Activated CD4-positive, CD25-positive, alpha-beta regulatory T cell treated with anti-CD3 and anti-CD28 coated beads, Interleukin-2, amount 50 U/mL, for 16 hours (primary cell): Measurements from ENCODE around the gene SMIM3.

Source experiments
- DNase-seq: peaks from one replicate; pipeline ENCODE4 v3.0.0-alpha.2; 2020; ENCODE audit warnings: low read depth, low spot score

SMIM3 gene

GRCh38 chr5:150765011-150765798, 13.4 kb upstream of the SMIM3 start:
- no peak for DNase-seq

GRCh38 chr5:150765799-150766169, 12.8 kb upstream of the SMIM3 start:
- no peak for DNase-seq

GRCh38 chr5:150766251-150766650, 12.3 kb upstream of the SMIM3 start:
- DNase-seq: no peak

- no peak for DNase-seq
Measured at GRCh38 chr5:150771034-150771795, 7.3 kb upstream of the SMIM3 start.

- DNase-seq: no peak
Measured at GRCh38 chr5:150774145-150774544, 4.4 kb upstream of the SMIM3 start.

- DNase-seq: no peak
Measured at GRCh38 chr5:150777685-150778084, 872 bp upstream of the SMIM3 start.

GRCh38 chr5:150778088-150778516, 455 bp upstream of the SMIM3 start:
- no peak for DNase-seq

GRCh38 chr5:150779397-150780186, 1.0 kb downstream of the SMIM3 start:
- no peak for DNase-seq

GRCh38 chr5:150780187-150780692, 1.7 kb downstream of the SMIM3 start:
- DNase-seq: no peak

- no peak for DNase-seq
Measured at GRCh38 chr5:150780816-150781221, 2.3 kb downstream of the SMIM3 start.

- no peak for DNase-seq
Measured at GRCh38 chr5:150781706-150782614, 3.4 kb downstream of the SMIM3 start.

- DNase-seq: no peak
Measured at GRCh38 chr5:150782850-150783249, 4.3 kb downstream of the SMIM3 start.

- peak; percentile 41 for DNase-seq
Measured at GRCh38 chr5:150783422-150783928, 4.9 kb downstream of the SMIM3 start.

GRCh38 chr5:150785950-150786349, 7.4 kb downstream of the SMIM3 start:
- no peak for DNase-seq

- DNase-seq: no peak
Measured at GRCh38 chr5:150786876-150787275, 8.3 kb downstream of the SMIM3 start.

- no peak for DNase-seq
Measured at GRCh38 chr5:150787656-150788055, 9.1 kb downstream of the SMIM3 start.

- no peak for DNase-seq
Measured at GRCh38 chr5:150788977-150789376, 10.4 kb downstream of the SMIM3 start.

GRCh38 chr5:150789450-150789849, 10.9 kb downstream of the SMIM3 start:
- DNase-seq: no peak

GRCh38 chr5:150789943-150790611, 11.5 kb downstream of the SMIM3 start:
- DNase-seq: peak; percentile 25

- no peak for DNase-seq
Measured at GRCh38 chr5:150791536-150791935, 13.0 kb downstream of the SMIM3 start.
